Stimulated activated CD8-positive, alpha-beta memory T cell treated with anti-CD3 and anti-CD28 coated beads, Interleukin-4, amount 100 ng/mL, for 24 hours (primary cell): ENCODE results near the gene RAB17.
"Not testable (repeated sequence)": the region's sequence is repeated elsewhere in the genome, so short reads cannot be mapped to it uniquely, and the experiment has no call there.

Experiments used
- DNase-seq: peaks from one replicate; pipeline ENCODE4 v3.0.0-alpha.2; 2020; ENCODE audit warnings: low read depth

RAB17 gene

GRCh38 chr2:237624565-237624964, 34.0 kb upstream of the RAB17 start:
- no peak for DNase-seq

GRCh38 chr2:237623428-237624403, 33.2 kb upstream of the RAB17 start:
- DNase-seq: no peak

- DNase-seq: no peak
Measured at GRCh38 chr2:237618449-237618848, 27.9 kb upstream of the RAB17 start.

- DNase-seq: no peak
Measured at GRCh38 chr2:237617587-237617982, 27.1 kb upstream of the RAB17 start.

- DNase-seq: no peak
Measured at GRCh38 chr2:237616734-237617586, 26.4 kb upstream of the RAB17 start.

- no peak for DNase-seq
Measured at GRCh38 chr2:237616373-237616733, 25.8 kb upstream of the RAB17 start.

- DNase-seq: no peak
Measured at GRCh38 chr2:237615631-237616249, 25.2 kb upstream of the RAB17 start.

GRCh38 chr2:237614151-237614720, 23.7 kb upstream of the RAB17 start:
- no peak for DNase-seq

- no peak for DNase-seq
Measured at GRCh38 chr2:237613679-237614078, 23.1 kb upstream of the RAB17 start.

GRCh38 chr2:237612527-237613357, 22.2 kb upstream of the RAB17 start:
- no peak for DNase-seq

GRCh38 chr2:237606522-237606921, 16.0 kb upstream of the RAB17 start:
- not testable (repeated sequence) for DNase-seq

- no peak for DNase-seq
Measured at GRCh38 chr2:237604960-237605359, 14.4 kb upstream of the RAB17 start.

- DNase-seq: no peak
Measured at GRCh38 chr2:237604391-237604790, 13.9 kb upstream of the RAB17 start.

GRCh38 chr2:237603718-237604362, 13.3 kb upstream of the RAB17 start:
- no peak for DNase-seq

GRCh38 chr2:237603049-237603717, 12.6 kb upstream of the RAB17 start:
- no peak for DNase-seq

- no peak for DNase-seq
Measured at GRCh38 chr2:237602409-237602808, 11.9 kb upstream of the RAB17 start.

- DNase-seq: no peak
Measured at GRCh38 chr2:237601453-237602116, 11.1 kb upstream of the RAB17 start.

- no peak for DNase-seq
Measured at GRCh38 chr2:237600205-237600846, 9.8 kb upstream of the RAB17 start.

GRCh38 chr2:237599465-237600110, 9.1 kb upstream of the RAB17 start:
- DNase-seq: no peak
